Osteoblast (primary cell): Measurements from ENCODE around the gene EYS. TPM values are rescaled to one million over a fixed set of nuclear protein-coding genes. Genes with fewer than 3 reads are reported as not detected.

ENCODE experiments used
- DNase-seq: peaks from one replicate; pipeline ENCODE4 v3.0.0; 2011; ENCODE audit warnings: low spot score, mixed read lengths; ENCODE audit not compliant: insufficient read length; ENCODE audit errors: missing footprints
- H2AFZ ChIP-seq: 2 replicates; pipeline ENCODE4 v1.6.0; 2011; ENCODE audit warnings: mild to moderate bottlenecking, low read length
- H3K27ac ChIP-seq: 2 replicates; pipeline ENCODE4 v1.5.1; 2011; ENCODE audit warnings: mild to moderate bottlenecking, low read depth, low read length, moderate library complexity
- H3K27me3 ChIP-seq: 2 replicates; pipeline ENCODE4 v1.6.0; 2012; ENCODE audit warnings: mild to moderate bottlenecking, control low read depth, inconsistent platforms, low read length, moderate library complexity; ENCODE audit not compliant: insufficient read depth
- H3K36me3 ChIP-seq: 2 replicates; pipeline ENCODE4 v1.5.1; 2011; ENCODE audit warnings: mild to moderate bottlenecking, low read length, control low read depth, moderate library complexity; ENCODE audit not compliant: insufficient read depth
- H3K4me1 ChIP-seq: 2 replicates; pipeline ENCODE4 v1.5.1; 2011; ENCODE audit warnings: mild to moderate bottlenecking, low read length, control low read depth, moderate library complexity; ENCODE audit not compliant: insufficient read depth
- H3K4me2 ChIP-seq: 2 replicates; pipeline ENCODE4 v1.6.0; 2011; ENCODE audit warnings: mild to moderate bottlenecking, low read length; ENCODE audit not compliant: insufficient read depth
- H3K4me3 ChIP-seq: fragments of 200-600 bp; sonication (generic); 3 replicates; pipeline ENCODE4 v1.5.1; 2012; ENCODE audit warnings: mild to moderate bottlenecking, low read length, inconsistent platforms; ENCODE audit not compliant: insufficient read depth
- H3K79me2 ChIP-seq: 2 replicates; pipeline ENCODE4 v1.6.0; 2012; ENCODE audit warnings: mild to moderate bottlenecking, low read length, control low read depth, inconsistent platforms; ENCODE audit not compliant: insufficient read depth
- H3K9me3 ChIP-seq: 2 replicates; pipeline ENCODE4 v1.5.1; 2011; ENCODE audit warnings: low read depth, low read length, control low read depth
- H4K20me1 ChIP-seq: 2 replicates; pipeline ENCODE4 v1.6.0; 2012; ENCODE audit warnings: mild to moderate bottlenecking, low read length, control low read depth; ENCODE audit not compliant: insufficient read depth
- CTCF ChIP-seq: IDR thresholded peaks from 2 replicates; pipeline ENCODE4 v1.5.1; 2011; ENCODE audit warnings: mild to moderate bottlenecking, low read depth, low read length, moderate library complexity; ENCODE audit errors: extremely low read depth
- total RNA-seq: library from RNA; depleted of rRNA; stranded (reverse); fragments of >200 nt; gene quantifications from 2 replicates; pipeline ENCODE4 v1.2.3, GENCODE V29; 2012

Gene EYS
- total RNA-seq, 1 donor: under 0.01 TPM

DNA sequence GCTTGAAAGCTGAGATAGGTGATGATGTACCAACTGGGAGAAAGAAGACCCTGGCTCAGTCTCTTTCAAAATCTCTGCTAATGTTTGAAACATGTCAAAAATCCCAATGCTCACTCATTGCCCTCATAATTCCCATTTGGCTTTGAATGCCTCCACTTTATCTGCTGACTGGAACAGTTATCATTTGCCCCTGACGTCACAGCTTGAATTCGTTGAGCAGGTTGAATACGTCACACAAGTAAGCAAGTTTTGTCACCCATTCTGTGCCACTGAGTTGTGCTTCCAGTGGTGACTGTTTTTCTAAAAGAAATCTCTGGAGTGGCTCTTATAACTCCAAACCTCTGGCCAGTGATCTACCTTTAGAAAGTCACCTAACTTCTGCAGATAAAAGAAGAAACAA is 991.4 kb downstream of the EYS start:
- Histone ChIP-seq H2AFZ (no peak overlapping the region), H4K20me1 (no peaks in the 10 kb centered on the region), H3K27ac (no peak overlapping the region), H3K4me2 (no peak overlapping the region), H3K27me3 (no peaks in the 10 kb centered on the region), H3K4me3 (no peak overlapping the region), H3K4me1 (no peaks in the 10 kb centered on the region), H3K9me3 (no peaks in the 10 kb centered on the region), H3K36me3 (no peaks in the 10 kb centered on the region), H3K79me2 (no peaks in the 10 kb centered on the region)
- TF ChIP-seq CTCF: no peak
- DNase-seq: no peak

DNA sequence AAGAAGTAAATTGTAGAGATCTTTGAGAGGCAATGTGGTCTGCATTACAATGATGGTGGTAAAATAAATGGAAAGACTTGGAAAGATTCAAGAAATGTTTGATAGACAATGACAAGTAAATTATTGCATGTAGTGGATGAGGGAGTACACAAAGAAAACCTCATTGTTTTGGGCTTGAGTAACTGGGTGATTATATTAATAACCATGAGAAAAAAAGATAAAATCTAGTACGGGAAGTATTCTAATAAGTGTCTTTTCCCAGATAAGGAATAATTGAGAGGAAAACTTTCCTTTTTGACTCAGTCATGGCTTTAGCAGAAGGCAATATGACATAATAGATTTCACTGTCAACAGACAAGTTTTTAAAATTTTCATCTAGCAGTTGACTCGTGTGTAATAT is 993.0 kb downstream of the EYS start:
- Histone ChIP-seq H4K20me1 (no peaks in the 10 kb centered on the region), H2AFZ (no peak overlapping the region), H3K9me3 (no peaks in the 10 kb centered on the region), H3K4me2 (no peak overlapping the region), H3K36me3 (no peaks in the 10 kb centered on the region), H3K4me3 (no peak overlapping the region), H3K79me2 (no peaks in the 10 kb centered on the region), H3K27ac (no peak overlapping the region), H3K4me1 (no peaks in the 10 kb centered on the region), H3K27me3 (no peaks in the 10 kb centered on the region)
- peak; percentile 5 for DNase-seq
- no peak for TF ChIP-seq CTCF

GRCh38 chr6:64713175-64713574 is 993.9 kb downstream of the EYS start:
- Histone ChIP-seq H3K4me3 (no peak overlapping the region), H3K4me1 (no peaks in the 10 kb centered on the region), H3K9me3 (no peaks in the 10 kb centered on the region), H3K27me3 (no peaks in the 10 kb centered on the region), H4K20me1 (no peaks in the 10 kb centered on the region), H3K27ac (no peak overlapping the region), H3K4me2 (no peak overlapping the region), H3K36me3 (no peaks in the 10 kb centered on the region), H2AFZ (no peak overlapping the region), H3K79me2 (no peaks in the 10 kb centered on the region)
- no peak for TF ChIP-seq CTCF
- DNase-seq: no peak

DNA sequence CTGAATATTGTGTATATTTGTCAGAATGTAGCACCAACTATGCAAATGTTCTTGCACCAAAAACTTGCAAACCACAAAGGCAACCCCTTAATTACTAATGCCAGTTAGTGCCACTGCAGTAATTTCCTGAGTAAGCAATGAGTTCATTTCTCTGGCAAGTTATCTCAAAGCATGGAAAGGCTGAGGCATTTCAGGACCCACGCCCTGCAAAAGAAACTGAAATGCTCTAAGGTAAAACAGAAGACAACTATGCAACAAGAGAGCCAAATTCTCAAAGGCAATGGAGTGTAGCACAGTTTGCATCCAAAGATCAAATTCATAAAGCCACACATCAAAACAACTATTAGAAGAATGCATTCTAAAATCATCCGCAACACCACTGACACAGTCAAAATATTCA is 994.4 kb downstream of the EYS start:
- H3K79me2 ChIP-seq: no peaks in the 10 kb centered on the region
- no peak for TF ChIP-seq CTCF
- H3K27me3 ChIP-seq: no peaks in the 10 kb centered on the region
- no peaks in the 10 kb centered on the region for H4K20me1 ChIP-seq
- no peaks in the 10 kb centered on the region for H3K9me3 ChIP-seq
- H3K27ac ChIP-seq: no peak overlapping the region
- H3K4me1 ChIP-seq: no peaks in the 10 kb centered on the region
- no peak overlapping the region for H3K4me2 ChIP-seq
- DNase-seq: no peak
- H2AFZ ChIP-seq: no peak overlapping the region
- H3K4me3 ChIP-seq: no peak overlapping the region
- no peaks in the 10 kb centered on the region for H3K36me3 ChIP-seq
